Endothelial cell of umbilical vein (primary cell): ENCODE results near the gene PRDX3. TPM values are rescaled to one million over a fixed set of nuclear protein-coding genes. Genes with fewer than 3 reads are reported as not detected.

Experiments
- BruUV-seq: library from RNA; stranded (reverse); fragments of 400-500 nt; replicated peaks from 2 replicates; lab custom pipeline; 2021; lab: Mats Ljungman, UMichigan
- CTCF ChIA-PET: fragments of 300-600, 350-600 bp; sonication (Branson Sonifier 250); formaldehyde crosslinking; loops from one replicate; lab custom pipeline; 2021; ENCODE audit warnings: antibody characterized with exemption, inconsistent platforms; lab: Charles Lee
- POLR2A ChIA-PET: fragments of 300-600, 350-600 bp; sonication (Branson Sonifier 250); formaldehyde crosslinking; loops from one replicate; lab custom pipeline; 2021; ENCODE audit warnings: antibody characterized with exemption, inconsistent platforms; lab: Charles Lee
- DNase-seq: peaks from one replicate; pipeline ENCODE4 v3.0.0-alpha.2; 2011; ENCODE audit warnings: low read depth, low spot score
- FAIRE-seq: peaks from 2 replicates; lab custom pipeline; 2011; peaks lifted over from hg19 to GRCh38; lab: Jason Lieb, UNC
- H2AFZ ChIP-seq: 2 replicates; pipeline ENCODE4 v1.6.0; 2012; ENCODE audit warnings: low read depth, low read length, control low read depth, inconsistent platforms
- H3K27ac ChIP-seq: 2 replicates; pipeline ENCODE4 v1.5.1; 2011; ENCODE audit warnings: low read depth, mild to moderate bottlenecking, control low read depth, low read length, moderate library complexity; ENCODE audit not compliant: insufficient read depth
- H3K27me3 ChIP-seq, 2 experiments: 2 replicates each; pipeline versions ENCODE4 v1.6.0 to v1.6.1; 2011; ENCODE audit warnings: low read length in 2 of 2, mixed read lengths in 1 of 2; ENCODE audit not compliant: control insufficient read depth in 2 of 2, insufficient read depth in 2 of 2
- H3K36me3 ChIP-seq, 2 experiments: 2 replicates in 1 of 2; 3 replicates in 1 of 2; pipeline ENCODE4 v1.5.1; 2011; ENCODE audit warnings: low read length in 2 of 2, mild to moderate bottlenecking in 1 of 2, moderate library complexity in 1 of 2; ENCODE audit not compliant: control insufficient read depth in 2 of 2, insufficient read depth in 2 of 2; ENCODE audit errors: extremely low read depth in 1 of 2
- H3K4me1 ChIP-seq: 3 replicates; pipeline ENCODE4 v1.5.1; 2011; ENCODE audit warnings: mild to moderate bottlenecking, low read length; ENCODE audit not compliant: control insufficient read depth, insufficient read depth; ENCODE audit errors: extremely low read depth
- H3K4me2 ChIP-seq: 2 replicates; pipeline ENCODE4 v1.6.1; 2011; ENCODE audit warnings: low read length, control low read depth, mixed read lengths; ENCODE audit not compliant: insufficient read depth
- H3K4me3 ChIP-seq, 3 experiments: fragments of 200-600 bp in 1 of 3; sonication (generic), shearing (Covaris generic) in 1 of 3; replicated peaks in 1 of 3; 2 replicates each; pipeline ENCODE4 v1.5.1; 2011 to 2016; ENCODE audit warnings: control low read depth in 3 of 3, low read length in 3 of 3, mild to moderate bottlenecking in 2 of 3, inconsistent platforms in 1 of 3, low read depth in 1 of 3, moderate library complexity in 1 of 3; ENCODE audit not compliant: insufficient read depth in 1 of 3
- H3K79me2 ChIP-seq: 2 replicates; pipeline ENCODE4 v1.6.0; 2012; ENCODE audit warnings: low read length, inconsistent platforms; ENCODE audit not compliant: control insufficient read depth, insufficient read depth
- H3K9ac ChIP-seq: replicated peaks from 2 replicates; pipeline ENCODE3; 2011; ENCODE audit warnings: low read length, control low read depth; ENCODE audit not compliant: insufficient read depth; ENCODE audit errors: extremely low read depth
- H3K9me1 ChIP-seq: replicated peaks from 3 replicates; pipeline ENCODE4 v1.6.0; 2011; ENCODE audit warnings: mild to moderate bottlenecking, low read length; ENCODE audit not compliant: control insufficient read depth, insufficient read depth; ENCODE audit errors: extremely low read depth
- H3K9me3 ChIP-seq: replicated peaks from 2 replicates; pipeline ENCODE4 v1.5.1; 2012; ENCODE audit warnings: low read length, inconsistent platforms; ENCODE audit not compliant: control insufficient read depth, insufficient read depth
- H4K20me1 ChIP-seq: replicated peaks from 2 replicates; pipeline ENCODE3; 2011; ENCODE audit warnings: mild to moderate bottlenecking, low read length; ENCODE audit not compliant: control insufficient read depth, insufficient read depth; ENCODE audit errors: extremely low read depth
- CTCF ChIP-seq, 2 donors: IDR thresholded peaks; 1 replicate in 1 of 2; 2 replicates in 1 of 2; pipeline ENCODE4 v1.5.1; 2011; ENCODE audit warnings: low read length in 2 of 2, mild to moderate bottlenecking in 2 of 2, moderate library complexity in 2 of 2, control low read depth in 1 of 2, inconsistent platforms in 1 of 2, low read depth in 1 of 2; ENCODE audit not compliant: insufficient read depth in 1 of 2; ENCODE audit errors: extremely low read depth in 1 of 2
- EZH2 ChIP-seq: IDR thresholded peaks from 2 replicates; pipeline ENCODE4 v1.6.1; 2012; ENCODE audit warnings: borderline replicate concordance, low read depth, mild to moderate bottlenecking, moderate library complexity, low read length, inconsistent platforms; ENCODE audit not compliant: severe bottlenecking
- FOS ChIP-seq: IDR thresholded peaks from 2 replicates; pipeline ENCODE4 v1.6.1; 2011; ENCODE audit warnings: mild to moderate bottlenecking, low read length, moderate library complexity, borderline replicate concordance; ENCODE audit not compliant: insufficient read depth
- GATA2 ChIP-seq: IDR thresholded peaks from 2 replicates; pipeline ENCODE4 v1.7.0; 2011; ENCODE audit warnings: low read depth, mild to moderate bottlenecking, moderate library complexity, mixed read lengths, low read length; ENCODE audit not compliant: insufficient read length, insufficient read depth
- JUN ChIP-seq: IDR thresholded peaks from 2 replicates; pipeline ENCODE4 v1.6.1; 2011; ENCODE audit warnings: borderline replicate concordance, low read depth; ENCODE audit not compliant: insufficient read length, insufficient read depth
- MAX ChIP-seq: IDR thresholded peaks from 2 replicates; pipeline ENCODE4 v1.6.1; 2011; ENCODE audit not compliant: insufficient read depth, insufficient read length
- MYC ChIP-seq: IDR thresholded peaks from one replicate; pipeline ENCODE4 v1.6.1; 2011; ENCODE audit warnings: mild to moderate bottlenecking, low read depth, low read length
- POLR2A ChIP-seq: IDR thresholded peaks from 2 replicates; pipeline ENCODE4 v1.6.1; 2012; ENCODE audit warnings: low read depth, mild to moderate bottlenecking, control low read depth, low read length
- POLR2AphosphoS5 ChIP-seq: IDR thresholded peaks from 2 replicates; pipeline ENCODE4 v1.6.1; 2012; ENCODE audit warnings: low read depth, mild to moderate bottlenecking, control low read depth, low read length, moderate library complexity; ENCODE audit not compliant: insufficient read depth
- dilution Hi-C: fragments of 300-500 bp; cut with MboI; formaldehyde crosslinking; loops from one replicate; pipeline ENCODE4 v1.15.0; 2019; ENCODE audit warnings: low sequenced_read_pairs; ENCODE audit not compliant: extremely low pct_ligation_motif_present
- intact Hi-C: fragments of 100-400 bp; cut with micrococcal nuclease; formaldehyde crosslinking; loops from one replicate; pipeline ENCODE4 v1.10.0; 2022
- polyA plus RNA-seq, 4 experiments: library from polyadenylated mRNA; depleted of rRNA in 3 of 4; stranded (reverse) in 3 of 4; unstranded in 1 of 4; fragments of >200 nt; gene quantifications; 2 replicates each; pipeline versions ENCODE4 v1.2.1 to v1.2.3, GENCODE V29; 2011 to 2012; ENCODE audit warnings: missing spikeins in 1 of 4
- total RNA-seq: library from RNA; stranded (reverse); gene quantifications from 2 replicates; pipeline ENCODE4 v1.2.3, GENCODE V29; 2021

Gene PRDX3
- total and polyA plus RNA-seq, 2 donors (not counting 3 experiments of a cell fraction or from before 2014, with no cell fraction given), result 123 to 124 TPM

- Histone ChIP-seq H3K36me3 (no peaks in the 10 kb centered on the region), H3K9me1 (no peaks in the 10 kb centered on the region), H3K27ac (peak overlapping the region; percentile 12), H3K4me3 (no peak overlapping the region), H4K20me1 (no peaks in the 10 kb centered on the region), H3K79me2 (peaks cover 24% of the 10 kb centered on the region), H2AFZ (no peak overlapping the region), H3K27me3 (no peaks in the 10 kb centered on the region), H3K9ac (peak overlapping the region; percentile 83), H3K9me3 (no peaks in the 10 kb centered on the region), H3K4me1 (peaks cover 45% of the 10 kb centered on the region), H3K4me2 (peak overlapping the region; percentile 94)
- no peak for DNase-seq
- no TSS peak for BruUV-seq
- TF ChIP-seq MAX (no peak), EZH2 (no peak), POLR2A (no peak), MYC (no peak), POLR2AphosphoS5 (no peak), FOS (no peak), JUN (no peak)
- dilution Hi-C loops (no loop called here), intact Hi-C loops (no loop called here)
- no peak for FAIRE-seq
- CTCF ChIA-PET, result interaction anchor here (0.9 to 8.6 kb wide), 23 partner anchors 7 to 392 kb away, joined by 3 to 180 read pairs (median 10); no protein-coding TSS in a partner anchor
- POLR2A ChIA-PET, result no interaction called here
These were observed 32.0 kb upstream of the PRDX3 start for GRCh38 chr10:119210633-119211032.

GRCh38 chr10:119209736-119210355, 31.2 kb upstream of the PRDX3 start:
- Histone ChIP-seq H3K36me3 (no peaks in the 10 kb centered on the region), H3K4me1 (peaks cover 45% of the 10 kb centered on the region), H4K20me1 (no peaks in the 10 kb centered on the region), H3K4me2 (peak overlapping the region; percentile 94), H3K4me3 (peak overlapping the region; percentile 7 to 90 (median 74)), H3K27ac (peak overlapping the region; percentile 70), H2AFZ (peak overlapping the region; percentile 43), H3K9ac (peak overlapping the region; percentile 83), H3K79me2 (peaks cover 24% of the 10 kb centered on the region), H3K27me3 (no peaks in the 10 kb centered on the region), H3K9me1 (no peaks in the 10 kb centered on the region), H3K9me3 (no peaks in the 10 kb centered on the region)
- ChIA-PET CTCF (interaction anchor here (0.6 to 8.6 kb wide), 42 partner anchors 8 to 333 kb away, joined by 3 to 180 read pairs (median 6); partner anchors contain the start of gene RGS10), POLR2A (interaction anchor here (0.7 to 1.2 kb wide), 3 partner anchors 38 to 196 kb away, joined by 3 to 7 read pairs (median 3); no protein-coding TSS in a partner anchor)
- TF ChIP-seq MAX (no peak), POLR2AphosphoS5 (no peak), FOS (no peak), POLR2A (no peak), CTCF (IDR thresholded peaks at IDR 0.05; ENCODE audit: extremely low read depth in 1 of 2, insufficient read depth in 1 of 2, low read depth in 1 of 2, low read length in 2 of 2) (no peak), JUN (no peak), EZH2 (no peak), GATA2 (no peak), MYC (no peak)
- dilution Hi-C loops (no loop called here), intact Hi-C loops (loop anchor here (1.0 to 10.0 kb wide), 3 partner anchors 23 to 445 kb away; partner anchors contain the start of gene BAG3)
- BruUV-seq, result no TSS peak
- FAIRE-seq (no peak), DNase-seq (peak; percentile 48)
